Heart left ventricle (tissue), 16 donors: Measurements from ENCODE around the gene RARS2. TPM values are rescaled to one million over a fixed set of nuclear protein-coding genes. Genes with fewer than 3 reads are reported as not detected.

Experiments used
- ATAC-seq, 4 donors: fragments of 200-7000 bp; cut with Tn5 transposase; one replicate each; pipeline ENCODE4 v1.9.1; 2020 to 2022; ENCODE audit warnings: moderate library complexity in 4 of 4, mild to moderate bottlenecking in 3 of 4, moderate number of reproducible peaks in 1 of 4
- DNase-seq, 5 donors: peaks; one replicate each; pipeline ENCODE4 v3.0.0-alpha.2; 2020
- H3K27ac ChIP-seq, 12 donors: fragments of 200-600 bp; sonication (generic) in 4 of 12; one replicate each; pipeline versions ENCODE4 v1.5.0 to v1.8.0; 2016 to 2022; ENCODE audit warnings: mild to moderate bottlenecking in 2 of 12
- H3K27me3 ChIP-seq, 9 donors: fragments of 200-600 bp; sonication (generic) in 2 of 9; one replicate each; pipeline versions ENCODE4 v1.5.1 to v1.8.0; 2016 to 2022; ENCODE audit warnings: mild to moderate bottlenecking in 3 of 9
- H3K36me3 ChIP-seq, 9 donors: fragments of 200-600 bp; sonication (generic) in 2 of 9; one replicate each; pipeline versions ENCODE4 v1.5.0 to v1.8.0; 2018 to 2022; ENCODE audit warnings: mild to moderate bottlenecking in 2 of 9
- H3K4me1 ChIP-seq, 12 donors: fragments of 200-600 bp; sonication (generic) in 4 of 12; one replicate each; pipeline versions ENCODE4 v1.5.0 to v1.8.0; 2016 to 2022; ENCODE audit warnings: mild to moderate bottlenecking in 3 of 12
- H3K4me3 ChIP-seq, 12 donors: fragments of 200-600 bp; sonication (generic) in 4 of 12; one replicate each; pipeline versions ENCODE4 v1.5.0 to v1.8.0; 2017 to 2022; ENCODE audit warnings: mild to moderate bottlenecking in 9 of 12, moderate library complexity in 4 of 12
- H3K9me3 ChIP-seq, 12 donors: fragments of 200-600 bp; sonication (generic) in 4 of 12; one replicate each; pipeline versions ENCODE4 v1.5.0 to v1.8.0; 2016 to 2022; ENCODE audit warnings: mild to moderate bottlenecking in 1 of 12
- POLR2A ChIP-seq, 2 donors: fragments of 450-650 bp; IDR thresholded peaks; one replicate each; pipeline ENCODE4 v1.6.1; 2017; ENCODE audit warnings: antibody characterized with exemption in 2 of 2, mild to moderate bottlenecking in 2 of 2, moderate library complexity in 2 of 2
- WGBS, 4 donors: extraction: QIAGEN DNeasy Blood & Tissue Kit in 2 of 4; methylation state at CpG; one replicate each; pipeline versions ENCODE4 v1.1.5 to v1.1.7; 2013 to 2018; 5-methylcytosine and 5-hydroxymethylcytosine counted together
- intact Hi-C, 10 donors: fragments of 100-400 bp; cut with DNase I; formaldehyde crosslinking; loops; one replicate each; pipeline versions ENCODE4 v1.11.1 to v1.14.2; 2022
- polyA plus RNA-seq, 2 donors: library from polyadenylated mRNA; stranded (reverse); fragments of 200-250 nt; gene quantifications; one replicate each; pipeline ENCODE4 v1.2.3, GENCODE V29; 2013
- total RNA-seq, 9 donors: library from RNA; depleted of rRNA in 2 of 9; stranded (reverse); fragments of >200 nt in 2 of 9; fragmentation: NEBNext Ultra II Directional in 3 of 9; extraction: Animal tissue kit (Norgen Biotek cat#: 25700) in 3 of 9; gene quantifications; one replicate each; pipeline versions ENCODE4 v1.1.0 to v1.2.4, GENCODE V29; 2016 to 2023
- TF ChIP-seq, protein P1 (sequence below), 12 donors: fragments of 200-600 bp; sonication (generic) in 4 of 12; IDR thresholded peaks; one replicate each; pipeline versions ENCODE4 v1.5.0 to v1.8.0; 2018 to 2022; ENCODE audit warnings: antibody characterized with exemption in 12 of 12, mild to moderate bottlenecking in 5 of 12
- donor health status: ischemic (EF 13 %, LVEDD 7.1; RV severe dilation, severe dysfunction).
- donor health status: healthy with polysubstance abuse.
- donor health status: DM: no; HTN: yes; CAD: no.
- donor health status: DM: no; HTN: no; CAD: no.
- donor health status: ischemic (EF 25% LVEDD 6.9; RV normal size, moderate dysfunction).
- donor health status: ischemic (EF 25% LVEDD 5.7; RV mildly dilated, moderate dysfunction).
- donor health status: healthy.
- donor health status: DM: yes; HTN: yes; CAD: no.
- donor health status: ischemic (EF 35%, LVEDD 5.7; RV mildly dilated, moderate dysfunction).
- donor health status: nonischemic (EF 11% LVEDD 7.7; RV severe dilation, severe dysfunction).
- donor health status: DM: yes; HTN: yes; CAD: no.
- donor health status: PGD.
- donor health status: ischemic (EF 29% LVEDD 5.4; RV normal size, mild dysfunction).
- donor health status: nonischemic (EF 23%, LVEDD 6.1; RV moderate dilation, normal function).

Gene RARS2
- total and polyA plus RNA-seq, 11 donors: 10.2 to 24.2 (median 20.3) TPM

DNA sequence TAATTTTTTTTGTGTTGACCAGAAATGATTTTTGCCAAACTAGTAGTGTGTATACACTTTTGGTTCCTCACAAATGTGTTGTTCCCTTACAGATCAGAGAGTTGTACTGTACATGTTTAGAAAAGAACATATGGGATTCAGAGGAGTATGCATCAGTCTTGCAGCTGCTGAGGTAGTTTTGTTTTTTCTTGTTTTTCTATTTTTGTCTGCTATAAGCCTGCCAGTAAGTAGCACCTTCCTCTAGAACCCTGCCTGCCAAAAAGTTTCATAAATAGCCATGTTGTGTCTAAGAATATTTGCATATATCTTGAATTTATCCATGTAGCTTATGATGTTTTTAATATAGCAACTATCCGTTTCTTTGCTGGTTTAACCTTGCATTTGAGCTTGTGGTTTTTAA lies 46.5 kb upstream of the RARS2 start:
- DNase-seq: no peak
- Histone ChIP-seq H3K27ac (no peak overlapping the region), H3K9me3 (no peaks in the 10 kb centered on the region), H3K4me1 (peaks cover 0 to 2% (median 0%) of the 10 kb centered on the region in 12 donors), H3K4me3 (no peak overlapping the region), H3K36me3 (peaks cover 0 to 83% (median 57%) of the 10 kb centered on the region in 9 donors), H3K27me3 (no peaks in the 10 kb centered on the region)
- TF ChIP-seq, protein P1, sequence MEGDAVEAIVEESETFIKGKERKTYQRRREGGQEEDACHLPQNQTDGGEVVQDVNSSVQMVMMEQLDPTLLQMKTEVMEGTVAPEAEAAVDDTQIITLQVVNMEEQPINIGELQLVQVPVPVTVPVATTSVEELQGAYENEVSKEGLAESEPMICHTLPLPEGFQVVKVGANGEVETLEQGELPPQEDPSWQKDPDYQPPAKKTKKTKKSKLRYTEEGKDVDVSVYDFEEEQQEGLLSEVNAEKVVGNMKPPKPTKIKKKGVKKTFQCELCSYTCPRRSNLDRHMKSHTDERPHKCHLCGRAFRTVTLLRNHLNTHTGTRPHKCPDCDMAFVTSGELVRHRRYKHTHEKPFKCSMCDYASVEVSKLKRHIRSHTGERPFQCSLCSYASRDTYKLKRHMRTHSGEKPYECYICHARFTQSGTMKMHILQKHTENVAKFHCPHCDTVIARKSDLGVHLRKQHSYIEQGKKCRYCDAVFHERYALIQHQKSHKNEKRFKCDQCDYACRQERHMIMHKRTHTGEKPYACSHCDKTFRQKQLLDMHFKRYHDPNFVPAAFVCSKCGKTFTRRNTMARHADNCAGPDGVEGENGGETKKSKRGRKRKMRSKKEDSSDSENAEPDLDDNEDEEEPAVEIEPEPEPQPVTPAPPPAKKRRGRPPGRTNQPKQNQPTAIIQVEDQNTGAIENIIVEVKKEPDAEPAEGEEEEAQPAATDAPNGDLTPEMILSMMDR (IDR thresholded peaks at IDR 0.05): no peak
- no peak for TF ChIP-seq POLR2A (IDR thresholded peaks at IDR 0.05)
- intact Hi-C loops: loop anchor here in 1 of 10 donors (10.0 kb wide), 1 partner anchor 158 kb away; no protein-coding TSS in a partner anchor
- no peak for ATAC-seq
- 53 to 57% (median 56%) methylated on average over 1 of the region's 1 CpG for WGBS, 4 donors

GRCh38 chr6:87633851-87634250 lies 44.1 kb upstream of the RARS2 start:
- no peak for DNase-seq

GRCh38 chr6:87630746-87631145 lies 41.0 kb upstream of the RARS2 start:
- TF ChIP-seq, protein P1 (IDR thresholded peaks at IDR 0.05): no peak
- TF ChIP-seq POLR2A (IDR thresholded peaks at IDR 0.05): no peak
- DNase-seq: no peak
- peaks cover 0 to 9% (median 0%) of the 10 kb centered on the region in 12 donors for H3K4me1 ChIP-seq
- H3K4me3 ChIP-seq: no peak overlapping the region
- no peaks in the 10 kb centered on the region for H3K27me3 ChIP-seq
- no peaks in the 10 kb centered on the region for H3K9me3 ChIP-seq
- peaks cover 0 to 69% (median 17%) of the 10 kb centered on the region in 9 donors for H3K36me3 ChIP-seq
- WGBS, 4 donors: 94 to 100% (median 97%) methylated on average over 1 of the region's 1 CpG
- no peak overlapping the region for H3K27ac ChIP-seq
- no peak for ATAC-seq
- intact Hi-C loops: loop anchor here in 1 of 10 donors (10.0 kb wide), 1 partner anchor 164 kb away; no protein-coding TSS in a partner anchor

More at GRCh38 chr6:87633851-87634250, 44.1 kb upstream of the RARS2 start:
- no peak for TF ChIP-seq POLR2A (IDR thresholded peaks at IDR 0.05)
- TF ChIP-seq, protein P1 (IDR thresholded peaks at IDR 0.05): no peak
- ATAC-seq: no peak
- Histone ChIP-seq H3K36me3 (peaks cover 0 to 86% (median 44%) of the 10 kb centered on the region in 9 donors), H3K27me3 (no peaks in the 10 kb centered on the region), H3K27ac (no peak overlapping the region), H3K4me3 (no peak overlapping the region), H3K9me3 (no peaks in the 10 kb centered on the region), H3K4me1 (peaks cover 0 to 3% (median 0%) of the 10 kb centered on the region in 12 donors)
- 63 to 98% (median 88%) methylated on average over 3 of the region's 3 CpGs for WGBS, 4 donors
- intact Hi-C loops: loop anchor here in 1 of 10 donors (10.0 kb wide), 1 partner anchor 161 kb away; no protein-coding TSS in a partner anchor

DNA sequence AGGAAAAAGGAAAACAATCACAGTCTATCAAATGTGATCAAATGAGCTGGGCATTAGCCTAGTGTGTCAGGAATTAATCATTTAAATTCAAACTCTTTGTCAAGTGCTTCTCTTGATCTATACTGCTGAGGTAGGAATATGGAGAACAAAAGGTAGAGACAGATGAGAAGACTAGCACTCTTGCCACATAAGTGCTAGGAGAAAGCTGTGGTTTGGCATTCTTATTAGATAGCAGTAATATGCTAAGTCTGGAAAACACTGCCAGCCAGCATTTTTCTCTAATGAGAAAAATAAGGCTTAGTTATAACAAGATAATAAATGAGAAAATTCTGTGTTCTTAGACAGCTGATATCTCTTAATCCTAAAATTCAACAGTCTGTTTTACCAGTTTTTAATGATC lies 39.1 kb upstream of the RARS2 start:
- TF ChIP-seq POLR2A (IDR thresholded peaks at IDR 0.05): no peak
- TF ChIP-seq, protein P1 (IDR thresholded peaks at IDR 0.05): no peak
- no peak overlapping the region for H3K4me3 ChIP-seq
- H3K27me3 ChIP-seq: no peaks in the 10 kb centered on the region
- no peak for DNase-seq
- H3K27ac ChIP-seq: no peak overlapping the region
- intact Hi-C loops: no loop called here
- H3K4me1 ChIP-seq: peaks cover 0 to 9% (median 0%) of the 10 kb centered on the region in 12 donors
- peaks cover 0 to 64% (median 10%) of the 10 kb centered on the region in 9 donors for H3K36me3 ChIP-seq
- ATAC-seq: no peak
- H3K9me3 ChIP-seq: no peaks in the 10 kb centered on the region
